GM21367 (cell line): ENCODE results near the gene DDX41.

Source experiments
- ATAC-seq: cut with Tn5 transposase; IDR thresholded peaks from one replicate; pipeline ENCODE4 v1.9.1; 2021; ENCODE audit not compliant: unreplicated experiment

DDX41 gene

DNA sequence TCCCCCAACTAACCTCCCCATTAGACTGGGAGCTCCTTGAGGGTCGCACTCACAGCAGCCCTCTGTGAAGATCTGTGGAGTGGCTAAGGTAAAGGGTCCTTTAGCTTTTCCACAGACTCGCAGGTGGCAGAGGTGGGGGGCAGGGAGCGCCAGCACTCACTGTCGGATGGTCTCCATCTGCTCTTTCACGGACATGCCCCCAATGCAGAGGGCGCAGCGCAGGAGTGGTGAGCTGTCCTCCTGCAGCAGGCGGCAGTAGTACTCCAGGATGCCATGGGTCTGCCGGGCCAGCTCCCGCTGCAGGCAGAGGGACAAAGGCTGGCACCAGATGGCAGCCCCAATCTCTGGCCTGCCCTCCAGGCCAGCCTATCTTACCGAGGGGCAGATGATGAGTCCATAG, 2.2 kb downstream of the DDX41 start:
- no peak for ATAC-seq

DNA sequence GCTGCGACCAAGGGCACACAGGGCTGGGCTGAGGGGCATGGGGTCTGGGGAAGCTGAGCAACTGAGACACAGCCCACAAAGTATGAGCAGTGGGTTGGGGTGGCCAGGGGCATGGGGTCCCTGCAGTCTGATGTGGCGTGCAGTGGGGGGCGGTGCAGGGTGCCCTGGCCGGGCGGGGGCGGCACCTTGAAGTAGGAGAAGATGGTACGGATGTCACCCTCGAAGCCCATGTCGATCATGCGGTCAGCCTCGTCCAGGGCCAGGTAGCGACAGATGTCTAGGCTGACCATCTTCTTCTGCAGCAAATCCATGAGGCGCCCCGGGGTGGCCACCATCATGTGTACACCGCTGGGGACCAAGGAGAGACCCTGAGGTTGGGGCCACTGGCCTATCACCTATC, 3.3 kb downstream of the DDX41 start:
- no peak for ATAC-seq

DNA sequence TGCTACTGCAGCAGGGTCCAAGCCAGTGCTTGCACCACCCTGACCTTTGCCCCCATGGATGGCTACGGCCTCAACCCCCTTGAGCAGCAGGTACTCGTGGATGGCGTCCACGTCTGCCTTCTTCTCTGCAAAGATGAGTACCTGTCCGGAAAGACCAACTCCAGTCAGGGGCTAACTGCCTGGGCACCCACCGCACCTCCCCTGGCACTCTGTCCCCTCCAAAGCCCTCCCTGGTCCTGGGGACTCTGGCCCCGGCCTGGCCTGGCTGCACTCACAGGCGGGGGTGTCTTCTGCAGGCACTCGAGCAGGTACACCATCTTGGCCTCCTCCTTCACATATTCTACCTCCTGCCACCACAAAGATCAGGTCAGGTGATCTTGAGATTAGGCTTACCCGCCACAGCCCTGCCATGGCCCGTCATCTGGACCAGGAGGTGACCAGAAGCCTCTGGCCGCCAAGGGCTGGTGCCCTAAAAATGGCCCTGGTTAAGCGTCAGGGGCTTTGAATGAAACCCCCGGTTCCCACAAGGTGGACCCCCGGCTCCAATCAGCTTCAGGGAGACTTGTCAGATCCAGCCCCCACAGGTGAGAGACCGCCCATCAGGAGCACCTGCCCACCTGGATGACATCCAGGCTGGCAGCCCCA, 3.9 kb downstream of the DDX41 start:
- ATAC-seq = no peak

DNA sequence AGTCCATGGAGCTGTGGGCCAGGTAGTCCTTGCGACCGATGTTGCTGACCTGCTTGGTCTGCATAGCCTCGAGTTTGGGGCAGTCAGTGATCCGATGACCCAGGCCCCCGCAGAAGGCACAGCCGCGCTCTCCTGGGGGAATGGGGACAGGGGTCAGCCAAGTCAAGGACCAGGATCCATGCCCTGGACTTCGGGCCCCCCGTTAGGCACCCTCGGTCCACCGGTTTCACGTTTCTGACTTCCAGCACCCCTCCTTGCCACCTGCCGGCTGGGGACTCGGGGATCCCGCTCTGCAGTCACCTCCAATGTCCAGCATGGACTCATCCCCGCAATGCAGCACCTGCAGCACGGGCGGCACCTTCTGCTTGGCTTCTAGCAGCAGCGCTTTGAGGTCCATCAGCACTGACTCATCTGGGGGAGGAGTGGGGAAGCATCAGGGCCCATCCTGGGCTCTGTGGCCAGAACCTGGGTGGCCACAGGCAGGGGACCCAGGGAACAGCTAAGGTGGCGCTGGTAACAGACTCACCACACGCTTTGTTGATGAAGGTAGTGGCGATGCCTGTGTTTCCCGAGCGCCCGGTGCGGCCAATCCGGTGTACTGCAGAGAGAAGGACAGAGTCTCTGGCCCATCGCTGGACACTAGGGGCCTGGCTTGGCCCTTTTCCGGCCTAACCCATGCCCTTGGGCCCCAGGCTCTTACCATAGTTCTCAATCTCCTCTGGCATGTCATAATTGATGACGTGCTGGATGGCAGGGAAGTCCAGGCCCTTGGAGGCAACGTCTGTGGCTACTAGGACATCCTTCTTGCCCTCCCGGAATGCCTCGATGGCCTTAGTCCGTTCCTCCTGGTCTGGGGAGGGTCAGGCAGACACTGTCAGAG, 4.7 kb downstream of the DDX41 start:
- ATAC-seq = no peak

DNA sequence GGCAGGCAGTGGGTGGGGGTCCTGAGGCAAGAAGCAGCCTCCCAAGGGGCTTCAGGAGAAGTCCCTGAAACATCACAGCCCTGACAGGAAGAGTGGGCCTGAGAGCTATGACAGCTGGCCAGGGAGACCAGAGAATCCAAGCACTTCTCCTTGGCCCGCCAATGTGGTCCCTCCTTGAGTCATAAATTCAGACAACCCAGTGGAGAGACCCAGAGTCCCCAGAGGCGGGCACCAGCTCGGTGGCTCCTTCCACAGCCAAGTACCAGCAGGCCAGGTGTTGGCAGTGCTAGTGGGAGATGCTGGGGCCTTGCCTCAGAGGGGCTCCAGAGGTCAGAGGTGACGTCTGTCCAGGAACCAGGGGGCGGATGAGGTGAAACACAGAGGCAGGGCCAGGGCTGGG, 5.6 kb downstream of the DDX41 start:
- no peak for ATAC-seq

DNA sequence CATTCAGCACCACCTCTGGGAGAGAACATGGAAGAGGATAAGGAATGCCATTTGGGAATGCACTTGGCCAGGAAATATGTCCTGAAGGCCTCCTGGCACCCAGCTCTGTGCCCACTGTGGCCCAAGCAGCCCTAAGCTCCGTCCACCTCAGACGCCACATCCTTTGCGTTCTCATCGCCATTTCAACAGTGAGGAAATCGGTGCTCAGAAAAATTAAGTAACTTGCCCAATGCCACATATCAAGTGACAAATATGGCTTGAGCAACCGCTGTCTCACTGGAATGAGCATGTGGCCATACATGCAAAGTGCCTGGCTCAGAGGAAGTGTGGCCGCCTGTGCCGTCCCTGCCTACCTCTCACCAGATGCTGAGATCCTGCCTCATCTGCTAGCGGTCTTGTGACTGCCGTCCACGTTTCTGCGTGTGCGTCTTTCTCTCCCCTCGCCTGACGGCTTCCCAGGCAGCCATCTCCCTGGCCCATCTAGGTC, 6.2 kb downstream of the DDX41 start:
- peak; percentile 34 for ATAC-seq

DNA sequence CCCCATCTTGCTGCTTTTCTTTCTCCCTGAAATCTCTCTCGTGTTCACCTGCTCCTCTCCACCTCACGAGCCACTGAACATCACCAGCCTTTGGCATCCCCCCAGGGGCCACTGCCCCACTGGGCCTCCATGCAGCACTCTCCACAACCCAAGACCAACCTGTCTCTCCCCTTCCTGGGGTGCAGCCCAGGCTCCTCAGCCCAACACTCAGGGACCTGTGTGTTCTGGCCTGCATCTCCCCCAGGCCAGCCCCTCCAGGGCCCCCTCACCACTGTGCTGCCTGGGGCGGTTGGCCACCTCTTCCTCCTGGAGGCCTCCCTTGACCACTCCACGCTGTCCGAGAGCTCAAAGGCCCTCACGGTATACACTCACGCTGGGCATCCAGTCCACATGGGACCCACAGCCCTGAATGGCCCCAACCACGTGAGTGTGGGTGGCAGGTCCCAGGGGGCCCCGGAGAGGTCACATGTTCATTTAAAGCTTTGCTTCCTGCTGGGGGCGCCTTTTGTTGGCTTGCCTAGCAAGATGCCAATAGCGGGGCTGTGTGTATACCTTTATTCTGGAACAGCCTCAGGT, 6.7 kb downstream of the DDX41 start:
- ATAC-seq = peak; percentile 36

DNA sequence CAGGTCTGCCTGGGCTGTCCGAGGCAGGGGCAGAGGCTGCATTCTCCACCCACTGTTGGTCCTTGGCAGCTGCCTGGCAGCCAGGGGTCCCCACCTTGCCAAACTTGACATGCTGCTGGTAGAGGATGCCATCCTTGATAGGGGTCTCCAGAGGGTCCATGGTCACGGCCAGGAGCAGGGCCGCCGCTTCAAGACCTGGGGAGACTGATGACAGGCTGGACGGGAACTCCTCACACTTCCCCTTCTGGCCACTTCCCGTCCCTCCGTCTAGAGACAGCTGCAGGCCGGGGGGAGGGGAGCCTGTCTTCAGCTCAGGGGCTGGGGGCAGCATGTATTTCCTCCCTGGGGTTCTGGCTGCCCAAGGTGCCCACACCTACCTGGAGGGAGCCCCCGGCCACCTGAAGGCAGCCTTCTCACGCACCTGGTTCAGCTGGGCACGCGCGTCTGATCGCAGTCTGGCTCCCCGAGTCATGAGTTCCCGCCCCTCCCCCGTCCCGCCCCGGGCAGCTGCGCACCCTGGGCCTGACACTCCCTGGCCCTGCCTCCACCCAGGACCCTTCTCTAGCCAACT, 7.3 kb downstream of the DDX41 start, which contains the start of gene DOK3:
Gene DOK3, minus strand, starts transcription at position 446 of the 571 bp plus-strand sequence. Its CDS starts 286 bp downstream, at position 160.
- ATAC-seq = no peak

DNA sequence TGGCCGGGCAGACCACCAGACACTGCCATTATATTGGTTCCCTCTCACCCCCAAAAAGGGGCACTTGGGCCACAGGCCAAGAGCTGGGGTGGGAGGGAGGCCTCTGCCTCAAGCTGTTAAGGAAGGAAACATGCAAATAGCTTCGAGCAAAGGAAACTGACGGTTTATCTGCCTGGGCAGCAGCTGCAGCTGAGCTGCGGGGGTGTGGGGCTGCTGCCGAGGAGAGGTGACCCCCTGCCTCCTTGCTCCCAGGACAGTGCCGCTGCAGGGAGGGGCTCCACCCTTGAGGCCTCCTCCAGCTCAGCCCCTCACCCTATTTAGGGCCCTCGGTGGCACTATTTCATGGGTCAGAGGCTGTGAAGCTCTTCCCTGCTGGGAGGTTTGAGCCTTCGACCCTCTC, 7.9 kb downstream of the DDX41 start:
- ATAC-seq = no peak

DNA sequence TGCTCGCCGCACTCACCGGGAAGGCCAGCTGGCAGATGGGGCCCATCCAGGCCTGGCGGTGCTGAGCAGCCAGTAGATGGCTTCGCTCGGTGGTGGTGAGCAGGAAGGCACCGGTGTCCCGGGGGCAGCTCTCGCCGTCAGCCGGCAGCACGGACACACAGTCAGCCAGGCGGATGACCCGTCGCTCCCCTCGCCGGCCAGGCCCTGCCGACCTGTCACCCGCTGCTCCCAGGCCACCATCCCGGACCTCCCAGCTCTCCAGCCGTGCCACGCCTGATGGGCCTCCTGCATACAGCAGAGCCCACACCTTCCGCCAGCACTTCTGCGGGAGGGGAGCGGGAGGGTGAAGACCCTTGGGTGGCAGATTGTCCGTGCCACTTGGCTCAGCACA, 8.5 kb downstream of the DDX41 start:
- ATAC-seq = no peak

DNA sequence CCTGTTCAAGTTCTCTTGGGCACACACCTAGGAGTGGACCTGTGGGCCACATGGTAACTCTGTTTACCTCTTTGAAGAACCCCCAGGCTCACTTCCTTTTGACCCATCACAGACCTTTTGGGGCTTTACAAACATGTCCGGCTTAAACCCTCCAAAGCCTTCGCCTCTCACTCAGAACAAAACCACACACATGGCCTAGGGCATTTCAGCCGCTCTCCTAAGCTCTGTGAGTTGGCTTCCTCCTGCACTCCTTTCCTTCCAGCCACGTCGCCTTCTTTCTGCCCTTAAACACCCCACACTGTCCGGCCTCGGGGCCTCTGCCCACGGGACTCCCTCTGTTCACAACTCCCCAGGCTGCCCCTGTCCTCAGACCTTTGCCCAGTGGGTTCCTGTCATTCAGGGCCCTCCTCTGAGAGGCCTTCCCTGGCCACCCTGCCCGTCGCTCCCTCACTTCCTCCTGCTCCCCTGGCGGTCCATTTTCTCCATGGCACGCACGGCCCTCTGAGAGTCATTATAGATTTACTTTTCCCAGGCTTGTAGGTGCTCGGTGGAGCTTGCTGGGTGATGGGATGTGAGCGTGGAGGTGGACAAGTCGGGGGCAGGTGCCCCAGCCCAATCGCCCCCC, 9.1 kb downstream of the DDX41 start:
- no peak for ATAC-seq

DNA sequence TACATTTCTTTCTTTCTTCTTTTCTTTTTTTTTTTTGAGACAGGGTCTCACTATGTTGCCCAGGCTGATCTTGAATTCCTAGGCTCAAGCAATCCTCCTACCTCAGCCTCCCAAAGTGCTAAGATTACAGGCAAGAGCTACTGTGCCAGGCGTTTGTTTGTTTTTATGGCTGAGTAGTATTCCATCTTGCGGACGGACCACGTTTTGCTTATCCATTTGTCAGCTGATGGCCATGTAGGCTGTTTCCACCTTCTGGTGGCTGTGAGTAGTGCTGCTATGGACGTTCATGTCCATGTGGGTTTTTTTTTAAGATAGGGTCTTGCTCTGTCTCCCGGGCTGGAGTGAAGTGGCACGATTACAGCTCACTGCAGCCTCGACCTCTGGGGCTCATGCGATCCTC, 9.6 kb downstream of the DDX41 start:
- ATAC-seq = no peak

DNA sequence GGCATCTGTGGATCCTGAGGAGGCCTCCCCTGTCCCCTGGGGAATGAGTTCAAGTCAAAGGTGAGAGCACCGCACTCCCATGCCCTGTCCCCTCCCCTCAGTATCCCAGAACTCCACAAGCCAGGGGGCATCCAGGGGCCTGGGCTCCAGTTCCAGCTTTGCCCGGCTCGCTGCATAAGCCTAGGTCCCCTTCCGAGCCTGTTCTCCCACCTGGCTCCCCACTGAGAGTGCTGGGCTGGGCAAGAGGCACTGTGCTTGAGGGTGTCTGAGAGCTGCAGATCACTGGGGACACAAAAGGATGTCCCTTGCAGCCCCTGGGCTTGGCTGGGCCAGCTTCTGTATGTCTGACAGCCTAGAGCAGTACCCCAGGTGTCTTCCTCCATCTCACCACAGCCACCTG, 11.7 kb downstream of the DDX41 start:
- no peak for ATAC-seq

DNA sequence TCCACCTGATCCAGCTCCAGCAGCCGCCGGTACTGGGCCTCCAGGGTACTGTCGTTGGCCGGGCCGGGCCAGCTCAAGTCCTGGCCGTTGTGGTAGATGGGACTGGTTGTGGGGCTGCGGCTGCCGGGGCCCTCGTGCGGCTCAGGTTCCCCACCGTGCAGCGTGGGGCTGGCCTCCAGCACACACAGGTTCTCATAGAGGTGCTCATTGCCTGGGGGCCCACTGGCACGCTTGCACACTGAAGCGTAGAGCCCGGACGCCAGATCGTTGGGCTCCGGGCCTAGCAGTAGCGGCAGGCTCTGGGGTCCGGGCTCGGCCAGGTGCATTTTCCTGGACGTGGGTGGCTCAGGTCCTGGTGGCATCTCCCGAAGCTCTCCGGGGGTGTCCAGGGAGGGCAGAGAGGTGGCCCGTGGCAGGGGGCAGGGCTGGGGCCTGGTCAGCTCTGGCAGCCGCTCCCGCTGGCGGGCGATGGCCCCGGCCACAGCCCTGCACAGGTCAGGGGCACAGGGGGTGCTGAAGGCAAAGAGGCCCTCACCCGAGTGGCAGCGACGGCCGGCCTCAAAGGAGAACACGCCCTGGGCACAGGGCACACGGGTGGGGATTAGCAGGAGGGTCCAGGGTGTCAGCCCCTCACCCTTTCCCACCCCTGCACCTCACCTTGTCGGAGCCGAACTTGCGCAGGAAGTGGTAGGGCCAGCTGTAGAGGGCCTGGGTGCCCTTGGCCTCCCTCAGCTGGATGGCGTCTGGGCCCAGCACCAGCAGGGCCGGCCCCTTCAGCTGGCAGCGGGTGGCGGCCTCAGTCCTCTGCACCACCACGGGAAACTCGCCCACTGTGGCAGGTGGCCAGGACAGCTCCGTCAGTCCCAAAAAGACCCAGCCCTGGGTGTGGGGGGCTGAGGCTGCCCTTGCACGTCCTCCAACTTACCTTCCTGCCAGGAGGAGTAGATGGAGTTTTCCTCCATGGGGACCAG, 12.4 kb downstream of the DDX41 start:
- ATAC-seq = no peak

DNA sequence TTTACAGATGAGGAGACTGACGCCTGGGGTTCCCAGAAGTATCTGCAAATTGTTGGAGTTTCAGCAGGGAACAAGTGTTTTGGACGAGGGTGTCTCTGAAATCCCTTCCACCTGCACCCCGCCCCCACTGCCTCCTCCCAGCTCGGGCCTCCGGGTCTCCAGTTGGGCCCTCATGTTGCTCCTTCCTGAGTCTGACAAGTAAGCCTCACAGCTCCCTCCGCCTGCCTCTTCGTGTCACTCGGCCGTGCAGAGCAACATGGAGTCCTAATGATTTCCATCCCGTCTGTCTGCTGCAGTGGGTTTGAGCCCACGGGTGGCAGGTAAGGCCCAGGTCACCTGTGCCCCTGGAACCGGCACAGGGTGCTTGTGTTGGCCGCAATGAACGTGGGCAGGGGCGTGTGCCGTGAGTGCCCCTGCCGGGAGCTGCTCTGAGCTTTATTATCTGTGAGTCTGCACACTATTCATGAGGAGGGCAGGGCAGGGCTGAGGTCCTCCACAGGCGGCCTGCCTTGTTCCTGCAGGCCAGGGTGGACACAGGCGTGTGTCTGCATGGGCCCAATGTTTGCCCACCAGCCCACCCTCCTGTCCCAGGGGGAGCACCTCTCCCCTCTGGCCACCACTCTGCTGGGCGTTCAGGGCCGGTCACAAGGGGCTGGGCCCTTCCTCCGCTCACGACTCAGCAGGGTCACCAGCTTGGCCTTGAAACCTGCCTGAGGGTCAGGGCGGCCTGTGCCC, 13.2 kb downstream of the DDX41 start:
- ATAC-seq = no peak

DNA sequence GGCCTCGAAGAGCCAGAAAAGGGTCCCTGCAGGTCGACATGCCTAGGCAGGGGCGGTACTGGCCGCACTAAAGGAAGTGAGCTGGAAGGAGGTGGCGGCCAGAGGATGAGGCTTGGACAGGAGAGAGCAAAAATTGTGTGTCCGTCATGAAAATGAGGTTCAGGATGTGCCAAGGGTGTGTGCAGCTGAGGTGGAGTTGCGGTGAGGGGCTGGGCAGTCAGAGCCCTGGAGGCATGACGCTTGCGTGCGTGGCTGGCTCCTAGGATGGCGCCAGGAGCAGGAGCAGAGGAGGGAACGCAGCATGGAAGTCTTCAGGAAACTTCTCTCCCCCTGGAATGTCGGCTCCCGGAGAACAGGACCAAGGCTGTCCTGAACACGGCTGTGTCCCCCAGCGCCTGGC, 13.9 kb downstream of the DDX41 start:
- no peak for ATAC-seq

DNA sequence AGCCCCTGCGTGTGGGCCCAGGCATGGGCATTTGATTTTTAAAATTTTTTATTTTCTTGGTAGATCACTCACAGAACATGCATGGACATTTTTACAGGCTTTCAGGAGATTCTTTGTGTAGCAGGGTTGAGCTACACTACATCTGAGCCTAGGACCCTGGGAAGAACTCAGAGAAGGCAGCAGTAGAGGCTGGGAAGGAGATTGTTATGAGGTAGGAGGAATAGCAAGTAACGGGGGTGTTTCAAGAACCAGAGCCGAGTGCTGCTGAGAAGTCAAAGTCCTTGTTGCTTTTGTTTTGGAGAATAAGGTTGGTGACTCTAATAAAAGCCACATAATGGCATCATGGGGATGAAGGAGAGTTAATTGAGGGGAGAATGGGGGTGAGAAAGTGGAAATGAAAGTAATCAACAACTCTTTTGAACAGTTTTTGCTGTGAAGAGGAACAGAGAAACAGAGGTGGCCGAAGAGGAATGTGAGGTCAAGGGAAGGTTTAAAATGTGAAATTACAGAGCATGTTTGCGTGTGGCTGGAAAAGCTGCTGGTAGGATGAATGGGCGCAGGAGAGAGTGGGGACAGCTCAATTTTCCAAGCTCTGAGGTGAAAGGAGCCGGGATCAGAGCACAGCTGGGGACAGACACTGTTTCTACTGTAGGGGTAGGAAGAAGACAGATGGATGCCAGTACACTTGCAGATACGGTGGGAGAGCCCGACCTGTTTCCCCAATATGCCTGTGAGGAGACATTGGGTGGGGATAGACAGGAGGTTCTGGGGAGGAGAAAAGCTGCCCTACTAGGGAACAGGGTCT, 14.7 kb downstream of the DDX41 start:
- no peak for ATAC-seq

DNA sequence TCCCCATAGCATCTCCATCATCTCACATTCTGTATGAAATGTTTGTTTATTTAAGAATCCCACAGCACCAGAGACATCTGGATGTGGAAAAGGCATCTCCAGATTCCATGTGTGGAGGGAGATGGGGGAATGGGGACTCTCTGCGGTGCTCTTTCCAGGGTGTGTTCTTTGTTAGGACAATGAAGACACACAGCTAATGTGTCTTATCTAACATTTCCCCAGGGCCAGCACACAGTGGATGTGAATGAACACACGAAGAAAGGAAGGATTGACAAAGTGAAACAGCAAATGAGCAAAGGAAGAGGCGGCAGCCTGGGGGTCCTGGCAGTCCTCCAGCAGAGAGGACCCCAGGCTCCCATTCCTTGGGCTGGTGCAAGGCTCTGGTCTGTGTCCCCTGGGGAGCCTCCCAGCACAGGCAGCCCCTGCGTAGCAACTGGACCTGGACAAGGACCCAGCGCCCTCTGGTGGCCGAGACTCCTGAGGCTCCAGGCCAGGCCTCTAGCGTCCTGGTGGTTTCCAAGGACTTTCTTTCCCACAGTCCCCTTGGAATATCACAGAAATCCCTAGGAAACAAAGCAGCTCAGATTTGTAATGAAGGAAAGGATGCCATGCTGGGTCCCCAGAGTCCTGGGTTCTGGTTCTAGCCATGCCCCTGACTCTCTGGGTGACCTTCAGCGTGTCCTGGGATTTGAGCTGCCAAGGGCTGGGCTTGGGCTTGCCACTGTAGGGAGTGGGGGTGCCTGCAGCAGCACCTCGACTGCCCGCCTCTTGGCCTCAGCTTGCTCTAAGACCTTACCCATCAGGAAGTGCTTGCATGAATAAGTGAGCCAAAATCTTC, 15.9 kb downstream of the DDX41 start:
- no peak for ATAC-seq
